Measurements from ENCODE around the gene TTF1.

TTF1 gene

GRCh38 chr9:132366481-132366880, 40.2 kb downstream of the TTF1 start:
- DNase-seq (ENCODE audit: low read depth), result no peak

GRCh38 chr9:132365986-132366385, 40.7 kb downstream of the TTF1 start:
- DNase-seq (ENCODE audit: low read depth), result no peak

- DNase-seq (ENCODE audit: low read depth), result no peak
Measured at GRCh38 chr9:132364068-132364467, 42.6 kb downstream of the TTF1 start.

DNA sequence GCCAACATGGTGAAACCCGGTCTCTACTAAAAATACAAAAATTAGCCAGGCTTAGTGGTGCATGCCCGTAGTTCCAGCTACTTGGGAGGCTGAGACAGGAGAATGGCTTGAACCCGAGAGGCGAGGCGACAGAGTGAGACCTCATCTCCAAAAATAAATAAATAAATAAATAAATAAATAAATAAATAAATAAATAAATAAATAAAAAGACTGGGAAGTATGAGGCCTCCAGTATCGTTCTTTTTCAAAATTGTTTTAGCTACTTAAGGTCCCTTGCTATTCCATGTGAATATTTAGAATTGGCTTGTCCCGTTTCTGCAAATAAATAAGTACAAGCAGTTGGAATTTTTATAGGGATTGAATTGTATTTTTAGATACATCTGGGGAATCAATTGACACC, 48.9 kb downstream of the TTF1 start:
- no peak for DNase-seq (ENCODE audit: low read depth)

DNA sequence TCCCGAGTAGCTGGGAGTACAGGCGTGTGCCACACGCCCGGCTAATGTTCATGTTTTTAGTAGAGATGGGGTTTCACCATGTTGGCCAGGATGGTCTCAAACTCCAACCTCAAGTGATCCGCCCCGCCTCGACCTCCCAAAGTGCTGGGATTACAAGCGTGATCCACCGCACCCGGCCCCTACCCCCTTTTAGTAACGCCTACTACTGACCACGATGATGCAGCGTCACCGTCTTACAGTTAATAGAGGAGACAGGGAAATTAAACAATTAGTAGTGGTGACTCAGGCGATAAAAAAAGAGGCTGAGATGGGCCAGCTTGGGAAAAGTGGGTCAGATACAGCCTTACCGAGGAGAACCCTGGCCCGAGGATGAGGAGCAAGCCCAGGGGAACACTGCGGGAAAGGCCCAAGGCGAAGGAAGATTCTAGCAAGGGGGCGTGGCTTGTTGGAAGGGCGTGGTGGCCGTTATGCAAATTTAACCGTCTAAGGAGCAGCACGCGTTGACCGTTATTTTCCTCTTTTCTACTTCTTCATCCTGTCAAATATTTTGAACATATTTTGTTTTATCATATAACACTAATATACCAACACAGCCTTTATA, 50.2 kb downstream of the TTF1 start:
- DNase-seq (ENCODE audit: low read depth), result no peak

GRCh38 chr9:132354637-132355355, 51.8 kb downstream of the TTF1 start, which contains the start of gene SETX:
Gene SETX (minus strand): TSS chr9:132354986. CDS start chr9:132349428, 5,558 bp downstream.
- DNase-seq (ENCODE audit: low read depth), result peak; percentile 97

- DNase-seq (ENCODE audit: low read depth), result no peak
Measured at GRCh38 chr9:132351404-132352045, 55.1 kb downstream of the TTF1 start.

DNA sequence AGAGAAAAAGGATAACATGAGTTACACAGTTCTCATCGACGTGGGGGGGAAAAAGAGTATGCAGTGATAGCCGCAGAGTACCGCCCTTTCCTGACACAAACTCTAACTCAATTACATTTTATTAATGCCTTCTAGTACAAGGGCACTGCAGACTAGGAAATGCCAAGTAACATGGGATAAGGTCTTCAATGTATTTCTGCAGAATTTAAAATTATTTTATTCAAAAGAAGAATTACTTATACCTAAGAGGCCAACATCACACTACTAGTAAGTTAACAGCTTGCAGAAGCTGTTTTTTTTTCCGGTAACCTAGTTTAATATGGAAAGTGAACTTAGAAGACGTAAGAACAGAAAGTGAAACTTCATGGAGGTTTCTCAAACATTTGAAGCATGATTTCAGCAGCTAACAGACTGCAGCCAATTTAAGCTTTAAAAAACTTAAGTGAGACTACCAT, 55.8 kb downstream of the TTF1 start:
- DNase-seq (ENCODE audit: low read depth), result no peak

GRCh38 chr9:132348676-132349075, 58.0 kb downstream of the TTF1 start:
- DNase-seq (ENCODE audit: low read depth), result no peak

- no peak for DNase-seq (ENCODE audit: low read depth)
Measured at GRCh38 chr9:132346177-132346576, 60.5 kb downstream of the TTF1 start.

- DNase-seq (ENCODE audit: low read depth), result no peak
Measured at GRCh38 chr9:132341177-132341840, 65.3 kb downstream of the TTF1 start.

- no peak for DNase-seq (ENCODE audit: low read depth)
Measured at GRCh38 chr9:132334364-132334763, 72.3 kb downstream of the TTF1 start.

GRCh38 chr9:132333556-132333955, 73.1 kb downstream of the TTF1 start:
- DNase-seq (ENCODE audit: low read depth), result no peak

GRCh38 chr9:132328580-132328979, 78.1 kb downstream of the TTF1 start:
- DNase-seq (ENCODE audit: low read depth), result no peak

DNA sequence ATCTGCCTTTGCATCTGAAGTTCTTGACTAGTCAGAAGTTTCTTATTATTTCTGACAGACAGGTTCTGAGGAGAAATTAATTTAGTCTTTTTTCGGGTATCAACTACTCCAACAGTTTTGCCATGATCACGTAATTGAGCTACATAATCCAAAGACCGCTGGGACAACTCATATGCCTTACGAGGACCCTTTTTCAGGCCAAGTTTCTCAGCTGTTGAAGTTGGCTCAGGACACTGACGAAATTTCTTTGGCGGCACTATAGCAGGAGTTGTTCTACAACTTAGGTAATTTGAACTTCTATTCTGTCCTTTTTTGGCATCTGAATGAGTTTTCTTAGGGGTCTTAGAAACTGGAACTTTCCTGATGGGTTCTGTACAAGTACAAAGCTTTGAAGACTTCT, 79.1 kb downstream of the TTF1 start:
- DNase-seq (ENCODE audit: low read depth), result no peak
